Measurements from ENCODE around the gene NHERF2. TPM values are rescaled to one million over a fixed set of nuclear protein-coding genes. Genes with fewer than 3 reads are reported as not detected.
A peak's percentile ranks its signal among the peaks of the same experiment; 100 is the strongest.

Gene NHERF2
- total and polyA plus RNA-seq, 2 experiments from 2014 or later = 12.0 to 16.5 TPM

DNA sequence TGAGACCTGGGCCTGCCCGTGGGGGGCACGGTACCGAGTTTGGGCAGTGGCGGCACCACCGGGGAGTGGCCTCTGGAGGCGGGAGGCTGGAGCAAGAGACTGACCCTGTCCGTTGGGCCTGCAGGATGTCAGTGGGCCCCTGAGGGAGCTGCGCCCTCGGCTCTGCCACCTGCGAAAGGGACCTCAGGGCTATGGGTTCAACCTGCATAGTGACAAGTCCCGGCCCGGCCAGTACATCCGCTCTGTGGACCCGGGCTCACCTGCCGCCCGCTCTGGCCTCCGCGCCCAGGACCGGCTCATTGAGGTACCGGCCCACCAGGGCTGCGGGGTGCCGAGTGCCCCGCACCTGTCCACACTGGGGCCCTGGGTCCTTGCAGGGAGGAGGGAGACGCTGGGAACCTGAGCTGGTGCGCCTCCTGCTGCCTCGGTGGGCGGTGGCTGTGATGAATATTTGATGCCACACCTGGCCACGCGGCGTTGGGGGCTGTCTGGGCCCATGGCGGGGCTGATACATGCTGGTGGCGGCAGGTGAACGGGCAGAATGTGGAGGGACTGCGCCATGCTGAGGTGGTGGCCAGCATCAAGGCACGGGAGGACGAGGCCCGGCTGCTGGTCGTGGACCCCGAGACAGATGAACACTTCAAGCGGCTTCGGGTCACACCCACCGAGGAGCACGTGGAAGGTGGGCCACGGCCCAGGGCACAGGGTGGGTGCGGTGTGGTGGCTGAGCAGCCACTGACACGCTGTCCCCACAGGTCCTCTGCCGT is 9.7 kb downstream of the NHERF2 start:
- no peak for DNase-seq (ENCODE audit: low spot score)
- no peaks in the 10 kb centered on the region for H3K4me1 ChIP-seq (ENCODE audit: insufficient read depth)
- H3K9me2 ChIP-seq (ENCODE audit: insufficient read depth) = no peaks in the 10 kb centered on the region
- no peak overlapping the region for H3K4me2 ChIP-seq
- Mint-ChIP-seq H3K4me1 (peaks cover 8% of the 10 kb centered on the region), H3K27me3 (ENCODE audit: insufficient read depth, low read depth, poor library complexity) (peaks cover 10% of the 10 kb centered on the region), H3K36me3 (ENCODE audit: low read depth) (no peaks in the 10 kb centered on the region), H3K9me3 (no peaks in the 10 kb centered on the region), H3K27ac (no peak overlapping the region; the same call in 1 of the 2 replicates), H3K4me3 (no peak overlapping the region)
- no peaks in the 10 kb centered on the region for H3F3A ChIP-seq (replicated peaks; ENCODE audit: low read depth)
- peaks cover 3% of the 10 kb centered on the region; the same call in 1 of the 2 replicates for H4K20me1 ChIP-seq (replicated peaks; ENCODE audit: insufficient read depth)
- TF ChIP-seq, protein P1, sequence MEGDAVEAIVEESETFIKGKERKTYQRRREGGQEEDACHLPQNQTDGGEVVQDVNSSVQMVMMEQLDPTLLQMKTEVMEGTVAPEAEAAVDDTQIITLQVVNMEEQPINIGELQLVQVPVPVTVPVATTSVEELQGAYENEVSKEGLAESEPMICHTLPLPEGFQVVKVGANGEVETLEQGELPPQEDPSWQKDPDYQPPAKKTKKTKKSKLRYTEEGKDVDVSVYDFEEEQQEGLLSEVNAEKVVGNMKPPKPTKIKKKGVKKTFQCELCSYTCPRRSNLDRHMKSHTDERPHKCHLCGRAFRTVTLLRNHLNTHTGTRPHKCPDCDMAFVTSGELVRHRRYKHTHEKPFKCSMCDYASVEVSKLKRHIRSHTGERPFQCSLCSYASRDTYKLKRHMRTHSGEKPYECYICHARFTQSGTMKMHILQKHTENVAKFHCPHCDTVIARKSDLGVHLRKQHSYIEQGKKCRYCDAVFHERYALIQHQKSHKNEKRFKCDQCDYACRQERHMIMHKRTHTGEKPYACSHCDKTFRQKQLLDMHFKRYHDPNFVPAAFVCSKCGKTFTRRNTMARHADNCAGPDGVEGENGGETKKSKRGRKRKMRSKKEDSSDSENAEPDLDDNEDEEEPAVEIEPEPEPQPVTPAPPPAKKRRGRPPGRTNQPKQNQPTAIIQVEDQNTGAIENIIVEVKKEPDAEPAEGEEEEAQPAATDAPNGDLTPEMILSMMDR (conservative IDR thresholded peaks at IDR 0.05; ENCODE audit: low read depth in 2 of 2) = 0 out of 4 replicates have a peak, but pooled peaks of 1 of the 2 experiments have one; percentile 3
- no peak for TF ChIP-seq NANOG (IDR thresholded peaks at IDR 0.05; ENCODE audit: borderline replicate concordance)
- no peak; the same call in 1 of the 3 replicates for ATAC-seq
- H3K4me3 ChIP-seq = no peak overlapping the region
- no peak overlapping the region for H2AFZ ChIP-seq
- no peaks in the 10 kb centered on the region for H3K79me2 ChIP-seq (replicated peaks; ENCODE audit: insufficient read depth)
- H3K27me3 ChIP-seq (ENCODE audit: insufficient read depth) = no peaks in the 10 kb centered on the region
- H3K36me3 ChIP-seq (ENCODE audit: insufficient read depth) = no peaks in the 10 kb centered on the region
- H3K27ac ChIP-seq (ENCODE audit: low read depth) = no peak overlapping the region

DNA sequence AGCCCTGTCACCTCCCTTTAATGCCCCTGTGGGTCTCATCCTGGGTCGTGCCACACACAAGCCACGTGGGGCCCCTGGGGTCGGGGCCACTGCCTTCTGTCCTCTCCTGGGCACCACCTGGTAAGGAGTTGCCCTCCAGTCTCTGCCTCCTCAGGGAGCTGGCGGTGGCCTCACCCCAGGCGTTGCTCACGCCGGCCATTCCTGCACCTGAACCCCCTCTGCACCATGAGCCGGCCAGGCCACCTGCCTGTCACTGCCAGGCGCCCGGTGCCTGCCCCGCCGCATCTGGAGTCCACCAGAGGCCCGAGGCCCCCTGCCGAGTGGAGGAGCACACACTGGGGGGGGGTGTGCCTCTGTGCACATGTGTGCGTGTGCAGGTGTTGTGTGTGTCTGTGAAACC is 10.4 kb downstream of the NHERF2 start:
- H3K4me1 Mint-ChIP-seq = peaks cover 8% of the 10 kb centered on the region
- no peaks in the 10 kb centered on the region for H3K79me2 ChIP-seq (replicated peaks; ENCODE audit: insufficient read depth)
- no peak for TF ChIP-seq STAT1 (IDR thresholded peaks at IDR 0.05; ENCODE audit: unreplicated experiment)
- TF ChIP-seq ZNF331 (CRISPR knock-in tag; IDR thresholded peaks at IDR 0.05; ENCODE audit: low read depth) = no peak
- no peak for TF ChIP-seq POLR2AphosphoS5 (IDR thresholded peaks at IDR 0.05; ENCODE audit: low read depth)
- TF ChIP-seq ZNF114 (CRISPR knock-in tag; IDR thresholded peaks at IDR 0.05) = no peak
- TF ChIP-seq, protein P2, sequence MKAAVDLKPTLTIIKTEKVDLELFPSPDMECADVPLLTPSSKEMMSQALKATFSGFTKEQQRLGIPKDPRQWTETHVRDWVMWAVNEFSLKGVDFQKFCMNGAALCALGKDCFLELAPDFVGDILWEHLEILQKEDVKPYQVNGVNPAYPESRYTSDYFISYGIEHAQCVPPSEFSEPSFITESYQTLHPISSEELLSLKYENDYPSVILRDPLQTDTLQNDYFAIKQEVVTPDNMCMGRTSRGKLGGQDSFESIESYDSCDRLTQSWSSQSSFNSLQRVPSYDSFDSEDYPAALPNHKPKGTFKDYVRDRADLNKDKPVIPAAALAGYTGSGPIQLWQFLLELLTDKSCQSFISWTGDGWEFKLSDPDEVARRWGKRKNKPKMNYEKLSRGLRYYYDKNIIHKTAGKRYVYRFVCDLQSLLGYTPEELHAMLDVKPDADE (IDR thresholded peaks at IDR 0.05) = no peak
- TF ChIP-seq, protein P3, sequence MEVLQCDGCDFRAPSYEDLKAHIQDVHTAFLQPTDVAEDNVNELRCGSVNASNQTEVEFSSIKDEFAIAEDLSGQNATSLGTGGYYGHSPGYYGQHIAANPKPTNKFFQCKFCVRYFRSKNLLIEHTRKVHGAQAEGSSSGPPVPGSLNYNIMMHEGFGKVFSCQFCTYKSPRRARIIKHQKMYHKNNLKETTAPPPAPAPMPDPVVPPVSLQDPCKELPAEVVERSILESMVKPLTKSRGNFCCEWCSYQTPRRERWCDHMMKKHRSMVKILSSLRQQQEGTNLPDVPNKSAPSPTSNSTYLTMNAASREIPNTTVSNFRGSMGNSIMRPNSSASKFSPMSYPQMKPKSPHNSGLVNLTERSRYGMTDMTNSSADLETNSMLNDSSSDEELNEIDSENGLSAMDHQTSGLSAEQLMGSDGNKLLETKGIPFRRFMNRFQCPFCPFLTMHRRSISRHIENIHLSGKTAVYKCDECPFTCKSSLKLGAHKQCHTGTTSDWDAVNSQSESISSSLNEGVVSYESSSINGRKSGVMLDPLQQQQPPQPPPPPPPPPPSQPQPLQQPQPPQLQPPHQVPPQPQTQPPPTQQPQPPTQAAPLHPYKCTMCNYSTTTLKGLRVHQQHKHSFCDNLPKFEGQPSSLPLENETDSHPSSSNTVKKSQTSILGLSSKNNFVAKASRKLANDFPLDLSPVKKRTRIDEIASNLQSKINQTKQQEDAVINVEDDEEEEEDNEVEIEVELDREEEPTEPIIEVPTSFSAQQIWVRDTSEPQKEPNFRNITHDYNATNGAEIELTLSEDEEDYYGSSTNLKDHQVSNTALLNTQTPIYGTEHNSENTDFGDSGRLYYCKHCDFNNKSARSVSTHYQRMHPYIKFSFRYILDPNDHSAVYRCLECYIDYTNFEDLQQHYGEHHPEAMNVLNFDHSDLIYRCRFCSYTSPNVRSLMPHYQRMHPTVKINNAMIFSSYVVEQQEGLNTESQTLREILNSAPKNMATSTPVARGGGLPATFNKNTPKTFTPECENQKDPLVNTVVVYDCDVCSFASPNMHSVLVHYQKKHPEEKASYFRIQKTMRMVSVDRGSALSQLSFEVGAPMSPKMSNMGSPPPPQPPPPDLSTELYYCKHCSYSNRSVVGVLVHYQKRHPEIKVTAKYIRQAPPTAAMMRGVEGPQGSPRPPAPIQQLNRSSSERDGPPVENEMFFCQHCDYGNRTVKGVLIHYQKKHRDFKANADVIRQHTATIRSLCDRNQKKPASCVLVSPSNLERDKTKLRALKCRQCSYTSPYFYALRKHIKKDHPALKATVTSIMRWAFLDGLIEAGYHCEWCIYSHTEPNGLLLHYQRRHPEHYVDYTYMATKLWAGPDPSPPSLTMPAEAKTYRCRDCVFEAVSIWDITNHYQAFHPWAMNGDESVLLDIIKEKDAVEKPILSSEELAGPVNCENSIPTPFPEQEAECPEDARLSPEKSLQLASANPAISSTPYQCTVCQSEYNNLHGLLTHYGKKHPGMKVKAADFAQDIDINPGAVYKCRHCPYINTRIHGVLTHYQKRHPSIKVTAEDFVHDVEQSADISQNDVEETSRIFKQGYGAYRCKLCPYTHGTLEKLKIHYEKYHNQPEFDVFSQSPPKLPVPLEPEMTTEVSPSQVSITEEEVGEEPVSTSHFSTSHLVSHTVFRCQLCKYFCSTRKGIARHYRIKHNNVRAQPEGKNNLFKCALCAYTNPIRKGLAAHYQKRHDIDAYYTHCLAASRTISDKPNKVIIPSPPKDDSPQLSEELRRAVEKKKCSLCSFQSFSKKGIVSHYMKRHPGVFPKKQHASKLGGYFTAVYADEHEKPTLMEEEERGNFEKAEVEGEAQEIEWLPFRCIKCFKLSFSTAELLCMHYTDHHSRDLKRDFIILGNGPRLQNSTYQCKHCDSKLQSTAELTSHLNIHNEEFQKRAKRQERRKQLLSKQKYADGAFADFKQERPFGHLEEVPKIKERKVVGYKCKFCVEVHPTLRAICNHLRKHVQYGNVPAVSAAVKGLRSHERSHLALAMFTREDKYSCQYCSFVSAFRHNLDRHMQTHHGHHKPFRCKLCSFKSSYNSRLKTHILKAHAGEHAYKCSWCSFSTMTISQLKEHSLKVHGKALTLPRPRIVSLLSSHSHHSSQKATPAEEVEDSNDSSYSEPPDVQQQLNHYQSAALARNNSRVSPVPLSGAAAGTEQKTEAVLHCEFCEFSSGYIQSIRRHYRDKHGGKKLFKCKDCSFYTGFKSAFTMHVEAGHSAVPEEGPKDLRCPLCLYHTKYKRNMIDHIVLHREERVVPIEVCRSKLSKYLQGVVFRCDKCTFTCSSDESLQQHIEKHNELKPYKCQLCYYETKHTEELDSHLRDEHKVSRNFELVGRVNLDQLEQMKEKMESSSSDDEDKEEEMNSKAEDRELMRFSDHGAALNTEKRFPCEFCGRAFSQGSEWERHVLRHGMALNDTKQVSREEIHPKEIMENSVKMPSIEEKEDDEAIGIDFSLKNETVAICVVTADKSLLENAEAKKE (CRISPR knock-in tag; IDR thresholded peaks at IDR 0.05) = no peak
- no peak for TF ChIP-seq EZH2 (IDR thresholded peaks at IDR 0.05; ENCODE audit: low read depth, unreplicated experiment)

More for the DNA sequence above, 10.4 kb downstream of the NHERF2 start:
- H4K20me1 ChIP-seq (replicated peaks; ENCODE audit: insufficient read depth) = peaks cover 3% of the 10 kb centered on the region; the same call in 1 of the 2 replicates
- H3K27me3 ChIP-seq (ENCODE audit: insufficient read depth) = no peaks in the 10 kb centered on the region
- no peaks in the 10 kb centered on the region for H3K4me1 ChIP-seq (ENCODE audit: insufficient read depth)
- DNase-seq (ENCODE audit: low spot score) (no peak), ATAC-seq (no peak)
- no peak overlapping the region for H3K4me3 ChIP-seq
- no peaks in the 10 kb centered on the region for H3K36me3 ChIP-seq (ENCODE audit: insufficient read depth)
- no peaks in the 10 kb centered on the region for H3K9me2 ChIP-seq (ENCODE audit: insufficient read depth)
- no peaks in the 10 kb centered on the region for H3F3A ChIP-seq (replicated peaks; ENCODE audit: low read depth)
- no peaks in the 10 kb centered on the region for H3K36me3 Mint-ChIP-seq (ENCODE audit: low read depth)
- no peak overlapping the region for H2AFZ ChIP-seq
- no peaks in the 10 kb centered on the region for H3K9me3 Mint-ChIP-seq
- H3K27ac Mint-ChIP-seq = no peak overlapping the region
- H3K27ac ChIP-seq (ENCODE audit: low read depth) = no peak overlapping the region
- H3K27me3 Mint-ChIP-seq (ENCODE audit: insufficient read depth, low read depth, poor library complexity) = peaks cover 10% of the 10 kb centered on the region
- H3K4me2 ChIP-seq = no peak overlapping the region
- no peak overlapping the region for H3K4me3 Mint-ChIP-seq
